KMS-11 (cell line): ENCODE results near the gene DDX19B.

Experiments
- H2AFZ ChIP-seq: fragments of 200-600 bp; sonication (generic); 2 replicates; pipeline ENCODE4 v1.6.1; 2016; ENCODE audit warnings: antibody characterized with exemption, mixed run types, low read depth
- H3K27ac ChIP-seq: fragments of 200-600 bp; sonication (generic); 2 replicates; pipeline ENCODE4 v1.6.1; 2016; ENCODE audit warnings: mild to moderate bottlenecking, mixed run types
- H3K27me3 ChIP-seq: fragments of 200-600 bp; sonication (generic); 2 replicates; pipeline ENCODE4 v1.6.1; 2017; ENCODE audit warnings: mild to moderate bottlenecking, low read depth, mixed run types, moderate library complexity; ENCODE audit not compliant: insufficient read depth
- H3K36me3 ChIP-seq: fragments of 200-600 bp; sonication (generic); 2 replicates; pipeline ENCODE4 v1.6.1; 2017; ENCODE audit warnings: mild to moderate bottlenecking, mixed run types; ENCODE audit not compliant: insufficient read depth
- H3K4me1 ChIP-seq: fragments of 200-600 bp; sonication (generic); 2 replicates; pipeline ENCODE4 v1.6.1; 2016; ENCODE audit warnings: mild to moderate bottlenecking, low read depth, mixed run types; ENCODE audit not compliant: poor library complexity, severe bottlenecking
- H3K4me2 ChIP-seq: fragments of 200-600 bp; sonication (generic); 2 replicates; pipeline ENCODE4 v1.7.0; 2016; ENCODE audit warnings: mild to moderate bottlenecking, mixed run types
- H3K4me3 ChIP-seq: fragments of 200-600 bp; sonication (generic); IDR thresholded peaks from 2 replicates; pipeline ENCODE4 v1.6.1; 2017; ENCODE audit warnings: low read depth, low read length, mixed read lengths; ENCODE audit not compliant: insufficient read depth
- H3K79me2 ChIP-seq: fragments of 200-600 bp; sonication (generic); 2 replicates; pipeline ENCODE4 v1.6.1; 2016; ENCODE audit warnings: low read depth, mixed run types; ENCODE audit not compliant: insufficient read depth
- H3K9ac ChIP-seq: fragments of 200-600 bp; sonication (generic); 2 replicates; pipeline ENCODE4 v1.6.1; 2016; ENCODE audit warnings: mild to moderate bottlenecking, mixed run types
- H4K20me1 ChIP-seq: fragments of 200-600 bp; sonication (generic); 2 replicates; pipeline ENCODE4 v1.6.1; 2016; ENCODE audit warnings: mild to moderate bottlenecking, mixed run types; ENCODE audit not compliant: insufficient read depth
- CTCF ChIP-seq: fragments of 200-600 bp; sonication (generic); conservative IDR thresholded peaks from 2 replicates; pipeline ENCODE4 v1.6.1; 2017; ENCODE audit warnings: low read depth, mild to moderate bottlenecking, antibody characterized with exemption, low read length, moderate library complexity, mixed read lengths

Gene DDX19B

GRCh38 chr16:70380248-70380918, 81.4 kb downstream of the DDX19B start:
- Histone ChIP-seq H3K27ac (peak overlapping the region; percentile 94), H3K36me3 (no peaks in the 10 kb centered on the region), H3K9ac (peak overlapping the region; percentile 95), H3K4me1 (peaks cover 32% of the 10 kb centered on the region), H3K4me3 (peak overlapping the region; percentile 25), H3K27me3 (no peaks in the 10 kb centered on the region), H2AFZ (0 out of 2 replicates have a peak overlapping the region, but pooled peaks have one; percentile 3), H4K20me1 (no peaks in the 10 kb centered on the region), H3K4me2 (peak overlapping the region; percentile 65), H3K79me2 (peaks cover 44% of the 10 kb centered on the region)
- TF ChIP-seq CTCF, result no peak

- Histone ChIP-seq H3K27me3 (no peaks in the 10 kb centered on the region), H4K20me1 (no peaks in the 10 kb centered on the region), H3K4me3 (peak overlapping the region; percentile 25), H3K79me2 (peaks cover 44% of the 10 kb centered on the region), H3K4me1 (peaks cover 30% of the 10 kb centered on the region), H3K36me3 (no peaks in the 10 kb centered on the region), H3K4me2 (peak overlapping the region; percentile 78), H3K27ac (peak overlapping the region; percentile 94), H3K9ac (peak overlapping the region; percentile 95), H2AFZ (peak overlapping the region; percentile 59)
- TF ChIP-seq CTCF, result no peak
Measured at GRCh38 chr16:70380919-70381603, 82.1 kb downstream of the DDX19B start.

GRCh38 chr16:70381604-70382342, 82.8 kb downstream of the DDX19B start:
- H3K79me2 ChIP-seq, result peaks cover 40% of the 10 kb centered on the region
- peak overlapping the region; percentile 25 for H3K4me3 ChIP-seq
- H3K27ac ChIP-seq, result peak overlapping the region; percentile 94
- H4K20me1 ChIP-seq, result no peaks in the 10 kb centered on the region
- H3K36me3 ChIP-seq, result no peaks in the 10 kb centered on the region
- H2AFZ ChIP-seq, result peak overlapping the region; percentile 59
- peak overlapping the region; percentile 78 for H3K4me2 ChIP-seq
- H3K9ac ChIP-seq, result peak overlapping the region; percentile 95; the same call in 1 of the 2 replicates
- no peaks in the 10 kb centered on the region for H3K27me3 ChIP-seq
- peaks cover 25% of the 10 kb centered on the region for H3K4me1 ChIP-seq
- no peak for TF ChIP-seq CTCF

GRCh38 chr16:70383421-70383960, 84.5 kb downstream of the DDX19B start:
- H2AFZ ChIP-seq, result no peak overlapping the region
- H3K27me3 ChIP-seq, result no peaks in the 10 kb centered on the region
- H3K4me2 ChIP-seq, result no peak overlapping the region
- H3K79me2 ChIP-seq, result peaks cover 27% of the 10 kb centered on the region
- no peak overlapping the region for H3K4me3 ChIP-seq
- TF ChIP-seq CTCF, result no peak
- H3K4me1 ChIP-seq, result peaks cover 21% of the 10 kb centered on the region
- H4K20me1 ChIP-seq, result no peaks in the 10 kb centered on the region
- H3K36me3 ChIP-seq, result peaks cover 5% of the 10 kb centered on the region; the same call in 1 of the 2 replicates
- H3K9ac ChIP-seq, result no peak overlapping the region
- no peak overlapping the region for H3K27ac ChIP-seq
